GM19452 (cell line): ENCODE results near the gene MRPL50.
A peak's percentile ranks its signal among the peaks of the same experiment; 100 is the strongest.
"Not testable (repeated sequence)": the region's sequence is repeated elsewhere in the genome, so short reads cannot be mapped to it uniquely, and the experiment has no call there.

Experiments used
- ATAC-seq: cut with Tn5 transposase; IDR thresholded peaks from one replicate; pipeline ENCODE4 v1.9.1; 2021; ENCODE audit not compliant: unreplicated experiment

The MRPL50 gene

DNA sequence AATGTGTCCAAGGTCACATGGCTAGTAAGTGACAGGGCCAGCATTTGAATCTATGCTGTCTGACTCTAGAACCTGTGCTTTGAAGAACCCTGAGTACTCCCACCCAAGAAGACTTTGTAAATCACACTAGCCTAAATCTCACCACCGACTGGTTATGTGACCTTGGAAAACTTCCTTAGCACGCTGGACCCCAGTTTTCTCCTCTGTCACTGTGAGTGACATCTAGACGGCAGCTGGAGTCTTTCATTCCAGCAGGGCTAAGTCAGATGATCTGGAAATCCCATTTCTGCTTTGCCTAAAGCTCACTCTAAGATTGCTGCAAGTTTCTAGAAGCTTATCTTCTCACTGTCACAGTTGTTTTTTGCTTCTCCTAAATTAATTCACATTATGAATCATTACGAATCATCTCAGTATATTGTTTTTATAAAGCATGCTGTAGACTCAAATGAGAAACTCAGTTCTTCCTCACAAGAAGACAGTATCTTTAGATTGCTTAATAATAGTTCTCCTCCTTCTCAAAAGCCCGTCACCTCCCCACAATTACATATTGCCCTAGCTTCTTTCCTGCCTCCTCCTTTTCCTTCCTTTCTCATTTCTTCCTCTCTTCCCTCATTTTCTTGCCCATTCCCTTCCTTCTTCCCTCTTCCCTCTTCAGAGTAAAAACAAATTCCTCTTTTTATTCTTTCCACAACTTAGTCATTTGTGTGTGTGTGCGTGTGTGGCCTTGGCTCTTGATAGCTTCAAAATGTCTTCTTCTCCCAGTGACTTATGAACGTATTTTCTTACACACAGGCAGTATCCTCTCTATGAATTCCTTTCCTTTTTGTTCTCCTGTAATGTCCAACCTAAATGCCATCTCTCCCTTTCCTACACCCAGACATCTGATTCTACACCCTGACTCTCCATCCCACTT is 20.4 kb upstream of the MRPL50 start:
- ATAC-seq: no peak

DNA sequence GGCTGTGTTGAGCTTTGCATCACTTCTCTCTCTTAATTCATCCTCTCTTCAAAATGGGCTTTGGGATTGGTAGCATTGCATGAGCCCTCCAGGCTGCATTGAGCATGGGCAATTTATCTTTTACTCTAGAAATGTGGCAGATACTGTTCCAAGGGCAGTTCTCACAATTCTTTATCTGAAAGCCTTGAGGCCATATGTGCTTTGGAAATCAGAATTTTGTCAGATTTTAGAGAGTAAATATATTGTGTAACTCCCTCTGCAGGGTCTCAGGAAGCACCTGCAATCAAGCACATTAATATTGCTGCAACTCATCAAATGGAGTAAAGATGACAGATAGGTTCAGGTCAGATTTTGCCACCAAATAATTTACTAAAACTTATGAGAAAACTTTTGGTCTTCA is 19.6 kb upstream of the MRPL50 start:
- ATAC-seq: no peak

DNA sequence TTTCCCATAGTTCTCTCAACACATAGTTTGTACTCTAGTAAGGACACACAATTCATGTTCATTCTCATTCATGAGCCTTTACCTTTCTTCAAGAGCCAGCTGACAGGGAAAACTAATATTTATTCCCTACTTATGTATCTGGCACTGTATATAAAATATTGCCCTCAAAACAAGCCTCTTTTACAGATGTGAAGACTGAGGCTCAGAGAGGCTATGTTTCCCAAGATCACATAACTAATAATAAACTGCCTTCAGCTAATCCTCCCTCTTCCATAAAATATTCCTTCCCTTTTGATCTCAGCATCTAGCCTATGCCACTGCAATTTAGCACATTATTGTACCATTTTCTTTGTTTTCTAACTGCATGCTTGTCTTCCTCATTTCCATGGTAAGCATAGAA is 19.0 kb upstream of the MRPL50 start:
- no peak for ATAC-seq

- no peak for ATAC-seq
These were observed 17.2 kb upstream of the MRPL50 start for GRCh38 chr9:101415578-101415977.

DNA sequence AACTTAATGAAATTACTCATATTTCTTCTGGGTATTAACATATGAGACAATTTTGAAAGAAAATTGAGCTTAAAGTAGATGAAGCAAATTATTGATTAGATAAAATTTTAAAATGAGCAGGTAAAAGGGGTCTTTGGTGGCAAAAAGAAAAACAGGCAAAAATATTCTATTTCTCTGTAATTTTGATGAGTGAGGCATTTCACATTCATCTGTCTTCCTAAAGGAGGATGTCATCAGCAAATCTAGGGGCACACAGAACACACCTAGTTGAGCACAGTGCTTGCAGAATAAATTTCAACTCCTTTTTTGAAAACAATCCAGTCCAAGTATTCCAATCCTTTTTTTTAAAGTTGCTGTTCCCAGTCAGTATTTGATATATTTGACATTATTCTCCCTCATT is 16.4 kb upstream of the MRPL50 start:
- ATAC-seq: no peak

DNA sequence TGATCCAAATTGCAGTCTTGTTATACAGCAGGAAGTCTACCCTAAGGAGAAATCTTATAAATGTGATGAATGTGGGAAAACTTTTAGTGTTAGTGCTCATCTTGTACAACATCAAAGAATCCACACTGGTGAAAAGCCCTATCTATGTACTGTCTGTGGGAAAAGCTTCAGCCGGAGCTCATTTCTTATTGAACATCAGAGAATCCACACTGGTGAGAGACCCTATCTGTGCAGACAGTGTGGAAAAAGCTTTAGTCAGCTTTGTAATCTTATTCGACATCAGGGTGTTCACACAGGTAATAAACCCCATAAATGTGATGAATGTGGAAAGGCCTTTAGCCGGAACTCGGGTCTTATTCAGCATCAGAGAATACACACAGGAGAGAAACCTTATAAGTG is 10.7 kb upstream of the MRPL50 start:
- no peak for ATAC-seq

DNA sequence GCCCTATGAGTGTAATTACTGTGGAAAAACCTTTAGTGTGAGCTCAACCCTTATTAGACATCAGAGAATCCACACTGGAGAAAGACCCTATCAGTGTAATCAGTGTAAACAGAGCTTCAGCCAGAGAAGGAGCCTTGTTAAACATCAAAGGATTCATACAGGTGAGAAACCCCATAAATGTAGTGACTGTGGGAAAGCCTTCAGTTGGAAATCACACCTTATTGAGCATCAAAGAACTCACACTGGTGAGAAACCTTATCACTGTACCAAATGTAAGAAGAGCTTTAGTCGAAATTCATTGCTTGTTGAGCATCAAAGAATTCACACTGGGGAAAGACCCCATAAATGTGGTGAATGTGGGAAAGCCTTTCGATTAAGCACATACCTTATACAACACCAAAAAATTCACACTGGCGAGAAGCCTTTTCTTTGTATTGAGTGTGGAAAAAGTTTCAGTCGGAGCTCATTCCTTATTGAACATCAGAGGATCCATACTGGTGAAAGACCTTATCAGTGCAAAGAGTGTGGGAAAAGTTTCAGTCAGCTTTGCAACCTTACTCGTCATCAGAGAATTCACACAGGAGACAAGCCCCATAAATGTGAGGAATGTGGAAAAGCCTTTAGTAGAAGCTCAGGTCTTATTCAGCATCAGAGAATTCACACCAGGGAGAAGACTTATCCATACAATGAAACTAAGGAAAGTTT is 10.1 kb upstream of the MRPL50 start:
- no peak for ATAC-seq

GRCh38 chr9:101403516-101404285 is 5.3 kb upstream of the MRPL50 start:
- ATAC-seq: no peak

- no peak for ATAC-seq
These were observed 1.7 kb upstream of the MRPL50 start for GRCh38 chr9:101400120-101400519.

GRCh38 chr9:101399643-101399970 is 1.2 kb upstream of the MRPL50 start:
- ATAC-seq: no peak

GRCh38 chr9:101398930-101399642 is 668 bp upstream of the MRPL50 start:
- ATAC-seq: peak; percentile 6

DNA sequence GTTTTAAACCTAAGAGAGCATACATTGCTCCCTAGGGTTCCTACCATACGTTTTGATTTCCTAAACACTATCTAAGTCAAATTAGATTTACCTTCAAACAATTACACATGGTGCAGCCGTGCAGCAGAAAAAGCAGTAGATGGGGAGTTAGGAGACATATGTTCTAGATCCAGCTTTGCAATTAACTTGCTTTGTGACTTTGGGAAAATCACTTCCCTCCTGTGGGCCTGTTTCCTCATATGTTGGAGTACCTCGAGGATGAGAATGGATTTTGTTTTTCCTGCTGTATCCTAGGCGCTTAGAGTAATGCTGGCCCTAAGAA is 711 bp downstream of the MRPL50 start:
- ATAC-seq: no peak

DNA sequence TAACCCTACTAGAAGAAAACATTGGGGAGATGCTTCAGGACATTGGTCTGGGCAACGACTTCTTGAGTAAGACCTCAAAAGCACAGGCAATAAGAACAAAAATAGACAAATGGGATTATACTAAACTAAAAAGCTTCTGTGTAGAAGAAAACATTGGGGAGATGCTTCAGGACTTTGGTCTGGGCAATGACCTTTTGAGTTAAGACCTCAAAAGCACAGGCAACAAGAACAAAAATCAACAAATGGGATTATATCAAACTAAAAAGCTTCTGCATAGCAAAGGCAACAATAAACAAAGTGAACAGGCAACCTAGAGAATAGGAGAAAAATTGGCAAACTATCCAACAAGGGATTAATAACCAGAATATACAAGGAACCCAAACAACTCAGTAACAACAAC is 3.7 kb downstream of the MRPL50 start:
- no peak for ATAC-seq

DNA sequence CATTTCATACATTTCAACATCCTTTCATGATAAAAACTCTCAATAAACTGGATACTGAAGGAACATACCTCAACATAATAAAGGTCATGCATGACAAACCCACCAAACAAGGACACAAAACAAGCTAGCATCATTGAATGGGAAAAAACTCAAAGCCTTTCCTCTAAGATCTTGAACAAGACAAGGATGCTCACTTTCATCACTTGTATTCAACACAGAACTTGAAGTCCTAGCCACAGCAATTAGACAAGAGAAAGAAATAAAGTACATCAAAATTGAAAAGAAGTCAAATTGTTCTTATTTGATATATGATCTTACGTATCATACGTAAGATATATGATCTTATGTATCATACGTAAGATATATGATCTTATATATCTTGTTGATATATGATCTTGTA is 5.3 kb downstream of the MRPL50 start:
- no peak for ATAC-seq

- no peak for ATAC-seq
These were observed 9.9 kb downstream of the MRPL50 start for GRCh38 chr9:101388507-101388993.

DNA sequence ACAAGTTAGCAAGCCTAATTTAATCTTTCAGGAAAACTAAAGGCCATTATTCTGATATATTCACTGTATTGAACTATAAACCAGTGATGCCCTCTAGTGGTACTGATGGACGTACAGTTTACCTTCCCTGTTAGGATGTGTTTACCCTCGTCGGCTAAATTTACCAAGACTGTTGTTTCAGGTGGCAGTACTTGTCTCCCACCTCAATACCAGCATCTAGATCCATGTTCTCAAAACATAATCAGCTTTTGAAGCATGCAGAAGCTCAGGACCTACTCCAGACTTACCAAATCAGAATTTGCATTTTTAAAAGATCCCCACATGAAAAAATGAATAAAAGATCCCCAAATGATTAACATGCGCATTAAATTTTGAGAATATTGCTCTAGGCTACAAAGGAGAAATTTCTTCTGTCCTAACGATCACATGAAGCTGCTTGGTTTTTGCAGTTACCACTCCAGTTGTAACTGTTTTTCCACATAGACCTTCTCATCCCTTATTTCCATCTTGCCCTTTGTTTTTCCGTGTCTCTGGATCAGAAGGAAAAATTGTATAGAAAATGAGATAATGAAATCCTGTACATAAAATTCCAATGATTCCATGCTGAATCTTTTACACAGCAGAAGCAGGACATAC is 10.4 kb downstream of the MRPL50 start:
- ATAC-seq: no peak

GRCh38 chr9:101384873-101385536 is 13.4 kb downstream of the MRPL50 start, which contains the start of gene BAAT:
Gene BAAT, minus strand, starts transcription at chr9:101385006. Its CDS starts 13,602 bp downstream, at chr9:101371404.
- ATAC-seq: not testable (repeated sequence)

DNA sequence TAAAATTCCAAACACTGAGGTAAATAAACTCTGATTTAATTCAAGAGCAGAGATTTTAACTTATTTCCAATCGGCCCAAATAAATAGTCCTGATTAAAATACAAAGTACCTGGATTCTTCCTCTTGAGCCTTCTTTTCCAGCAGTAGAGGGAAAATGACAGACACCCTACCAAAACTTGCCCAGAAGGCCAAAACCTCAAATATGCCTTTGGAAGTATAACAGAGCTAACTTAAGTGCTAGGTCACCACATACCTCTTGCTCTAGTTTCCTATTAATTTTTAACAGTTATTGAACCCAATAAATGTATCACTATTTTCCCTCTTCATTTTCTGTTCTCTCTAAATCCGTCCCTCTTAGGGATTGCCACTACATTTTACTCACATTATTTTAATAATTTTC is 15.1 kb downstream of the MRPL50 start:
- no peak for ATAC-seq

DNA sequence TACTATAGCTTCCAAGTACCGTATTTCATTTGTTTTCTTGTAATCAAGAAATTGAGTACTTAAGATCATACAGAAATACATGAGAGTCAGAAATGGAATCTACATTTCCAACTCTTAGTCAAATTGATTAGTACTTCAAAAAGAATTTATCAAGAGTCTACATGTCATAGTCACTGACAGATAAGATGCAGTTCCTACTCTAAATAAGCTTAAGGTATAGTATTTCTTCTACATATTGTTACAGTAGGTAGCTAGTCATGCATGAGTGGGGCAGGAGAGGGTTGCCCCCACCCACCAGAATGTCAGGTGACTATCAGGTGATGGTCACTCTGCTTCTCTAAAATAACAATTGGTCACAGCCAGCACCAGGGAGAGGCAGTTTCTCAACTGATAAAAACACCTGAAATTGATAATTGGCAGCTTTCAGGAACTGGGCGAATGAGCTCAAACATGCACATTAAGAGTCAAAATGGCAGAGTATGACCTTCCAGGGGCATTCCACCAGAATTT is 16.5 kb downstream of the MRPL50 start:
- ATAC-seq: no peak

- ATAC-seq: no peak
These were observed 17.3 kb downstream of the MRPL50 start for GRCh38 chr9:101381118-101381517.
